Stimulated activated CD4-positive, alpha-beta T cell treated with anti-CD3 and anti-CD28 coated beads, TNF-alpha, amount 100 ng/mL, for 48 hours (primary cell): Measurements from ENCODE around the gene SRP72.
A peak's percentile ranks its signal among the peaks of the same experiment; 100 is the strongest.
"Not testable (repeated sequence)": the region's sequence is repeated elsewhere in the genome, so short reads cannot be mapped to it uniquely, and the experiment has no call there.

Experiments
- DNase-seq, 3 donors: peaks; one replicate each; pipeline ENCODE4 v3.0.0-alpha.2; 2020; ENCODE audit warnings: low read depth in 3 of 3

Gene SRP72, protein sequence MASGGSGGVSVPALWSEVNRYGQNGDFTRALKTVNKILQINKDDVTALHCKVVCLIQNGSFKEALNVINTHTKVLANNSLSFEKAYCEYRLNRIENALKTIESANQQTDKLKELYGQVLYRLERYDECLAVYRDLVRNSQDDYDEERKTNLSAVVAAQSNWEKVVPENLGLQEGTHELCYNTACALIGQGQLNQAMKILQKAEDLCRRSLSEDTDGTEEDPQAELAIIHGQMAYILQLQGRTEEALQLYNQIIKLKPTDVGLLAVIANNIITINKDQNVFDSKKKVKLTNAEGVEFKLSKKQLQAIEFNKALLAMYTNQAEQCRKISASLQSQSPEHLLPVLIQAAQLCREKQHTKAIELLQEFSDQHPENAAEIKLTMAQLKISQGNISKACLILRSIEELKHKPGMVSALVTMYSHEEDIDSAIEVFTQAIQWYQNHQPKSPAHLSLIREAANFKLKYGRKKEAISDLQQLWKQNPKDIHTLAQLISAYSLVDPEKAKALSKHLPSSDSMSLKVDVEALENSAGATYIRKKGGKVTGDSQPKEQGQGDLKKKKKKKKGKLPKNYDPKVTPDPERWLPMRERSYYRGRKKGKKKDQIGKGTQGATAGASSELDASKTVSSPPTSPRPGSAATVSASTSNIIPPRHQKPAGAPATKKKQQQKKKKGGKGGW

GRCh38 chr4:56467284-56468096 is at the start of gene SRP72:
TSS of gene SRP72 (plus strand) at chr4:56467617. CDS start at chr4:56467636, 19 bp downstream.
- DNase-seq, result peak; percentile 76 to 86 (median 84)

DNA sequence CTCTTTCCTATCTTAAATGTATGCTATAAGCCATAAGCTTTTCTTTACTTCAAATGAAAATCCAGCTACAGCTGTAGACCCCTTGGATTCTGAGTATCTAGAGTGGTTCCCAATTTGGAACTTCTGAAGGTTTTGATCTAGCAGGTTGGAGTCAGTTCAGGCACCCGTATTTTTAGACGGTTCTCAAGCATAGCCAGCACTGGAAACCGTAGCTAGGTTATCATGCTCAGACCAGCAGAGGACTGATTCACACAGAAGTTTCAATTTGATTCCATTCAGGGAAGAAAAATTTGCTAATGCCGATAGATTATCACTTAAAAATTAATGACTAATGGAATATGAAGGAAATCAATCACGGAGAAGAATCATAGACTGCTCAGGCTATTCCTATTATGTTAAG is 43.2 kb upstream of the SRP72 start:
- no peak for DNase-seq

- DNase-seq, result no peak
Observed at GRCh38 chr4:56424697-56425514, 42.5 kb upstream of the SRP72 start.

GRCh38 chr4:56425518-56425917 is 41.9 kb upstream of the SRP72 start:
- DNase-seq, result no peak

DNA sequence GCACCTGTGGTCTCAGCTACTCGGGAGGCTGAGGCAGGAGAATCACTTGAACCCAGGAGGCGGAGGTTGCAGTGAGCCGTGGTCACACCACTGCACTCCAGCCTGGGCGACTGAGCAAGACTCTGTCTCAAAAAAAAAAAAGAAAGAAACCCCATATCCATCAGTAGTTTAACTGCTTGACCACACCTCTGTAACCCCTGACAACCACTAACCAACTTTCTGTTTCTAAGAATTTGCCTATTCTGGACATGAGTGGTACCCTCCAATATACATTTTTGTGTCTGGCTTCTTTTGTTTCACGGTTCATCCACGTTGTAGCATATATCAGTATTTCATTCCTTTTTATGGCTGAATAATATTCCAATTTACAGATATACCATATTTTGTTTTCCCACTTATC is 41.1 kb upstream of the SRP72 start:
- no peak for DNase-seq

DNA sequence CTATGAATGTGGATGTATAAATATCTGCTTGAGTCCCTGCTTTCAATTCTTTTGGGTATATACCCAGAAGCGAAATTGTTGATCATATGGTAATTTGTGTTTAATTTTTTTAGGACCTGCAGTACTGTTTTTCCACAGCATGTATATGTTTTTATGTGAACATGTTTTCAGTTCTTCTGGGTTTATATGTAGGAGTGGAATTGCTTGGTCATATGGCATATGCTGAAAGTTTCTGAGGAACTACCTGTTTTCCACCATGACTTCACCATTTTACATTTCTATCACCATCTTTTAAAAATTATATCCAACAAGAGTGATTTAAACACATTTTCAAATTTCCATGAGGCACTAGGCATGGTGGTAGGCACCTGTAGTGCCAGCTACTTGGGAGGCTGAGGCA is 40.2 kb upstream of the SRP72 start:
- no peak for DNase-seq

DNA sequence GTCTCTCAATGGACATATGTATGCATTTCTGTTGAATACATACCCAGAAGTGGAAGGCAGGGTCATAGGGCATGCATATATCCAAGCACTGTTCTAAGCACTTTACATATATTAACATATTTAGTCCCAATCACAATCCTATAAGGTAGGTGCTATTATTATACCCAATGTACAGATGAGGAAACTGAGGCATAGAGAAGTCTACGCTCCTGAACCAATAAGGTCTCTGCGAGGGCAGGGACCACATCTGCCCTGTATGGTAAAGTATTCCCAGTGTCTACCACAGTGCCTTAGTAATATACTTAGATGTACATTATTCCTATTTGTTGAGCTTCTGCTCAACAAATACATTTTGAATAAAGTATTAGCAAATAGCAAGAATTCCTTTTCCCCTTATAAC is 37.2 kb upstream of the SRP72 start:
- no peak for DNase-seq

DNA sequence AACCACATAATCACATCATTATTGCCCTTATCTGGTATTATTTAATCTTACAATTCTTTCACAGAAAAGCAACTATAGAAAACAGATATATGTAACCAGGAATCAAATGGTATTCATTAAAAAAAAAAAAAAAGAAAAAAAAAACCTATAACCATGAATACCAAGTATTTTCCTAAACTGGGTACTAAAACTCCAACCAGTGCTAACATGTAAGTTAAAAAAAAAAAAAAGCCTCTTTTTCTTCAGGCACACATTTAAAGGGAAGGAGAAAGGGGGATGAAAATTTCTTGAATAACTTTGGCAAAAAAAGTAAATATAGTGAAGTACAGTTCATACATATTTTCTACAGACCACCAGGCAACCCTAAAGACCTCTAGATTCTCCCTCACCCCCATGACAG is 34.1 kb upstream of the SRP72 start:
- no peak for DNase-seq

GRCh38 chr4:56434599-56435139 is 32.7 kb upstream of the SRP72 start:
- peak in 1 of 3 donors; percentile 3 for DNase-seq

- DNase-seq, result peak; percentile 97 to 98 (median 97)
Observed at GRCh38 chr4:56435140-56435926, 32.1 kb upstream of the SRP72 start, which contains the start of gene PPAT. TSS of gene PPAT (minus strand) at chr4:56435615. CDS start at chr4:56435477, 138 bp downstream.

GRCh38 chr4:56438766-56439165 is 28.7 kb upstream of the SRP72 start:
- DNase-seq, result no peak

DNA sequence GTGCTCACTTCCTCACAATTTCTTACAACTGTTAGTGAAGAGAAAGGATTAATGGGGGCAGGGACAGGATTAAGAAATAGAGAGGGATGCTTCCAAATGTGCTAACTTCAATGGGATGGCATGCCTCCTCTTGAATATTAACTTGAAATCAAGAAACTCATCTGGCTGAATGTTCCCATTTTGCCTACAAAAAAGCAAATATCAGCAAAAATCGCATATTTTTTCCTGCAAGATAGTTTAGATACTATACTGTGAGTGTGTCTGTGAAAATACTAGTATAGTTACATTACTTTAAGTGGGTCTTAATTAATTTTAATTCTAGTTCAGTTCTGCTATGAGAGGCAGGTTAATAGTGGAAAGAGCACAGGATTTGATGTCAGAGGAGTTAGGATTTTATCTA is 26.4 kb upstream of the SRP72 start:
- no peak for DNase-seq

- no peak for DNase-seq
Observed at GRCh38 chr4:56444719-56445118, 22.7 kb upstream of the SRP72 start.

DNA sequence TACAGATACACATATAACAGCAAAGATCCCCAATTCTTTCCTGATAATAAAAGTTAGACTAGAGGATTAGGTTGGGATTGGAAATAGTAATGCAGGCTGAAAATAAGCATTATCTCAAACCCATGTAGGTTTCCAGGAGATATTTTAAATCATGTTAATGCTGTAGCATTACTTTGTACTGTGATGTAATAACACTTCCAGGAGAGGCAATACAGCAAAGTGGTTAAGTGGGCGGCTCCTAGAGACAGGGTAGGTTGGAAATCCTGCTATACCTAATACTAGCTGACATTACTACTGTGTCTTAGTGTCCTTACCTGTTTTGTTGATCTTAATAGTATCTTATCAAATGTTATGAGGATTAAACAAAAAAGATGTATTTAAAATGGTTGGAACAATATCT is 21.7 kb upstream of the SRP72 start:
- no peak for DNase-seq

DNA sequence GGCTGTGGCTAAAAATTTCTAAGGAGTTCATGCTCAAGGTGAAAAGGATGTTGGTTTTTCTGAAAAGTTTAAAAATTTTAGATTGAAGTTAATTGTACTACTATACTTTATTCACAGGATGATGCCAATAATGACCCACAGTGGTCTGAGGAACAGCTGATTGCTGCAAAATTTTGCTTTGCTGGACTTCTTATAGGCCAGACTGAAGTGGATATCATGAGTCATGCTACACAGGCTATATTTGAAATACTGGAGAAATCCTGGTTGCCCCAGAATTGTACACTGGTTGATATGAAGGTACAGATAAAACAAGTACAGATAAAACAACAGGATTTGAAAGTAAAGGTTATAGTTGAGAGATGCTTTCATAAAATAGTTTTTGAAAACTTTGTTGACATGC is 19.1 kb upstream of the SRP72 start:
- no peak for DNase-seq

DNA sequence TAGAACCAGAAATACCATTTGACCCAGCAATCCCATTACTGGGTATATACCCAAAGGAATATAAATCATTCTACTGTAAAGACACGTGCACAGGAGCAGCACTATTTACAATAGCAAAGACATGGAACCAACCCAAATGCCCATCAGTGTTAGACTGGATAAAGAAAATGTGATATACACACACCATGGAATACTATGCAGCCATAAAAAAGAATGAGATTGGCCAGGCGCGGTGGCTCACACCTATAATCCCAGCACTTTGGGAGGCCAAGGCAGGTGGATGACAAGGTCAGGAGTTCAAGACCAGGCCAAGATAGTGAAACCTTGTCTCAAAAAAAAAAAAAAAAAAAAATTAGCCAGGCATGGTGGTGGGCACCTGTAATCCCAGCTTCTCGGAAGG is 17.9 kb upstream of the SRP72 start:
- not testable (repeated sequence) for DNase-seq

GRCh38 chr4:56450342-56450741 is 17.1 kb upstream of the SRP72 start:
- no peak for DNase-seq

- no peak for DNase-seq
Observed at GRCh38 chr4:56460085-56460484, 7.3 kb upstream of the SRP72 start.

DNA sequence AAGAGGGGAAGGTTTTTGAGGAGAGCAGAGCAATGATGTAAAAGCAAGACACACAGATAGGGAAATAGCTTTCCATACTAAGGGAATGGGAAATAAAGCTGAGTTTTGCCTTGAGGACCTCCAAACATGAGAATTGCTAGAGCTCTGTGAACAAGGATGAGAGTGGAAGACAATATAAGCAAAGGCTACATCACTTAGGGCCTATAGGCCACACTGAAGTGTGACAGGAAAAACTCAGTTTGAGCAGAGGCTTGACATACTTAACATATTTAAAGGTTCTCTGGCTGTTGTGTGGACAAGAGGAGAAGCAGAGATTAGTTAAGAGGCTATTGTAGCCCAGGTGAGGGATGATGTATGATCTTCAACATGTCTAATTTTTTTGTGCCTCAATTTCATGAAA is 5.3 kb upstream of the SRP72 start:
- no peak for DNase-seq

GRCh38 chr4:56463711-56464110 is 3.7 kb upstream of the SRP72 start:
- DNase-seq, result no peak
